A549 (cell line): ENCODE data around the gene LCE3D. TPM values are rescaled to one million over a fixed set of nuclear protein-coding genes. Genes with fewer than 3 reads are reported as not detected.
"Not testable (repeated sequence)": the region's sequence is repeated elsewhere in the genome, so short reads cannot be mapped to it uniquely, and the experiment has no call there.

ENCODE experiments used
- ATAC-seq, 2 experiments: fragments of 200-7000 bp in 1 of 2; fragments of >200 bp in 1 of 2; cut with Nextera tagmentation in 1 of 2; cut with Tn5 transposase in 1 of 2; 3 replicates each; pipeline versions ENCODE4 v1.8.0 to v1.9.1; 2018 to 2020; ENCODE audit warnings: mild to moderate bottlenecking in 1 of 2, moderate library complexity in 1 of 2
- CTCF ChIA-PET: fragments of 300-600 bp; sonication (Branson Sonifier 250); formaldehyde crosslinking; extraction: SDS; loops from one replicate; lab custom pipeline; 2021; ENCODE audit warnings: antibody characterized with exemption, inconsistent platforms; lab: Yijun Ruan, JAX
- POLR2A ChIA-PET: fragments of 350-600 bp; formaldehyde crosslinking; extraction: SDS; loops from one replicate; lab custom pipeline; 2021; ENCODE audit warnings: antibody characterized with exemption, inconsistent platforms; lab: Yijun Ruan, JAX
- DNase-seq, 2 experiments: peaks; one replicate each; pipeline versions ENCODE4 v3.0.0 to v3.0.0-alpha.2; 2011 to 2016; ENCODE audit warnings: low read depth in 1 of 2, low spot score in 1 of 2
- FAIRE-seq: peaks from 2 replicates; lab custom pipeline; 2011; peaks lifted over from hg19 to GRCh38; lab: Jason Lieb, UNC
- H3K27ac ChIP-seq, 2 experiments: fragments of >200 bp; sonication (Bioruptor Twin); formaldehyde crosslinking; 3 replicates each; pipeline ENCODE4 v1.5.1; 2016 to 2017
- H3K4me1 ChIP-seq: fragments of >200 bp; sonication (Bioruptor Twin); formaldehyde crosslinking; 3 replicates; pipeline ENCODE4 v1.6.1; 2016
- H3K4me2 ChIP-seq: fragments of >200 bp; sonication (Bioruptor Twin); formaldehyde crosslinking; 3 replicates; pipeline ENCODE4 v1.6.1; 2016
- H3K4me3 ChIP-seq: fragments of >200 bp; sonication (Bioruptor Twin); formaldehyde crosslinking; 3 replicates; pipeline ENCODE4 v1.5.1; 2016
- H3K9me3 ChIP-seq: fragments of >200 bp; sonication (Bioruptor Twin); formaldehyde crosslinking; 3 replicates; pipeline ENCODE4 v1.6.1; 2016
- CBX8 ChIP-seq: fragments of 200-600 bp; sonication (generic); IDR thresholded peaks from 2 replicates; pipeline ENCODE4 v1.6.1; 2016
- CEBPB ChIP-seq, 2 experiments: fragments of >200 bp in 1 of 2; sonication (Bioruptor Twin) in 1 of 2; formaldehyde crosslinking in 1 of 2; IDR thresholded peaks; 2 replicates each; pipeline ENCODE4 v1.6.1; 2012 to 2016
- CTCF ChIP-seq: fragments of >200 bp; sonication (Bioruptor Twin); formaldehyde crosslinking; IDR thresholded peaks from 3 replicates; pipeline ENCODE4 v1.5.1; 2016
- E2F6 ChIP-seq: IDR thresholded peaks from 2 replicates; pipeline ENCODE4 v1.6.1; 2012; ENCODE audit warnings: low read depth, borderline replicate concordance
- EHF ChIP-seq: fragments of 250-450 bp; sonication (Bioruptor Pico); IDR thresholded peaks from 2 replicates; pipeline ENCODE4 v1.5.0; 2020; ENCODE audit warnings: mild to moderate bottlenecking
- EHMT2 ChIP-seq: fragments of 200-600 bp; sonication (generic); IDR thresholded peaks from 2 replicates; pipeline ENCODE4 v1.6.1; 2016; ENCODE audit warnings: antibody characterized with exemption, low read depth, mild to moderate bottlenecking, moderate library complexity
- ESRRA ChIP-seq: fragments of 150-350 bp; IDR thresholded peaks from 2 replicates; pipeline ENCODE4 v1.6.1; 2014; ENCODE audit warnings: mild to moderate bottlenecking, low read length, borderline replicate concordance
- FOSB ChIP-seq: fragments of 250-450 bp; sonication (Bioruptor Pico); IDR thresholded peaks from 2 replicates; pipeline ENCODE4 v1.5.0; 2020; ENCODE audit warnings: mild to moderate bottlenecking, moderate library complexity
- FOSL2 ChIP-seq, 2 experiments: fragments of 450-650 bp in 1 of 2; fragments of >200 bp in 1 of 2; sonication (Bioruptor Twin) in 1 of 2; formaldehyde crosslinking; IDR thresholded peaks; 2 replicates each; pipeline versions ENCODE4 v1.5.0 to v1.6.1; 2016 to 2020; ENCODE audit warnings: mild to moderate bottlenecking in 1 of 2, moderate library complexity in 1 of 2
- GATA3 ChIP-seq: IDR thresholded peaks from 2 replicates; pipeline ENCODE4 v1.6.1; 2012; ENCODE audit warnings: borderline replicate concordance
- HES2 ChIP-seq: fragments of >200 bp; sonication (Bioruptor Twin); formaldehyde crosslinking; IDR thresholded peaks from 2 replicates; pipeline ENCODE4 v1.6.1; 2016
- HEYL ChIP-seq: fragments of 250-450 bp; sonication (Bioruptor Pico); IDR thresholded peaks from 2 replicates; pipeline ENCODE4 v1.8.0; 2021; ENCODE audit warnings: mild to moderate bottlenecking, moderate library complexity
- HOXA7 ChIP-seq: fragments of 250-450 bp; sonication (Bioruptor Pico); IDR thresholded peaks from 2 replicates; pipeline ENCODE4 v1.5.0; 2020; ENCODE audit warnings: mild to moderate bottlenecking, moderate library complexity
- HOXB5 ChIP-seq: fragments of 250-450 bp; sonication (Bioruptor Pico); IDR thresholded peaks from 2 replicates; pipeline ENCODE4 v1.5.0; 2020; ENCODE audit warnings: mild to moderate bottlenecking, moderate library complexity
- KDM1A ChIP-seq: fragments of 200-600 bp; sonication (generic); IDR thresholded peaks from 2 replicates; pipeline ENCODE4 v1.6.1; 2016; ENCODE audit warnings: low read depth, mild to moderate bottlenecking
- MAFK ChIP-seq: fragments of 450-650 bp; IDR thresholded peaks from 2 replicates; pipeline ENCODE4 v1.6.1; 2014; ENCODE audit not compliant: partially characterized antibody
- MAZ ChIP-seq: fragments of 150-350 bp; IDR thresholded peaks from 2 replicates; pipeline ENCODE4 v1.6.1; 2014; ENCODE audit warnings: antibody characterized with exemption, low read depth, low read length, borderline replicate concordance
- NFE2L2 ChIP-seq: fragments of 150-350 bp; conservative IDR thresholded peaks from 2 replicates; pipeline ENCODE4 v1.6.1; 2014; ENCODE audit warnings: low read length
- PBX3 ChIP-seq: IDR thresholded peaks from 2 replicates; pipeline ENCODE4 v1.6.1; 2012
- PHF8 ChIP-seq: fragments of 200-600 bp; sonication (generic); IDR thresholded peaks from 2 replicates; pipeline ENCODE4 v1.6.1; 2016; ENCODE audit warnings: low read depth, mild to moderate bottlenecking, antibody characterized with exemption, moderate library complexity, borderline replicate concordance
- RARB ChIP-seq: fragments of 250-450 bp; sonication (Bioruptor Pico); IDR thresholded peaks from 2 replicates; pipeline ENCODE4 v1.8.0; 2021; ENCODE audit warnings: mild to moderate bottlenecking, moderate library complexity
- RCOR1 ChIP-seq: fragments of 150-350 bp; IDR thresholded peaks from 2 replicates; pipeline ENCODE4 v1.6.1; 2014; ENCODE audit warnings: antibody characterized with exemption, low read length, low read depth
- RFX5 ChIP-seq: fragments of 450-650 bp; IDR thresholded peaks from 2 replicates; pipeline ENCODE4 v1.7.1; 2014; ENCODE audit warnings: antibody characterized with exemption, mild to moderate bottlenecking, moderate library complexity
- SMC3 ChIP-seq: fragments of >200 bp; sonication (Bioruptor Twin); formaldehyde crosslinking; IDR thresholded peaks from 3 replicates; pipeline ENCODE4 v1.6.1; 2018; ENCODE audit warnings: inconsistent platforms
- SREBF2 ChIP-seq: fragments of 450-650 bp; IDR thresholded peaks from 2 replicates; pipeline ENCODE4 v1.6.1; 2014; ENCODE audit warnings: mild to moderate bottlenecking, moderate library complexity
- TFCP2L1 ChIP-seq: fragments of 250-450 bp; sonication (Bioruptor Pico); IDR thresholded peaks from 2 replicates; pipeline ENCODE4 v1.5.0; 2021; ENCODE audit warnings: mild to moderate bottlenecking
- ZC3H11A ChIP-seq: fragments of 450-650 bp; IDR thresholded peaks from 2 replicates; pipeline ENCODE4 v1.6.1; 2014; ENCODE audit warnings: antibody characterized with exemption, mild to moderate bottlenecking
- ZNF302 ChIP-seq: fragments of 250-450 bp; sonication (Bioruptor Pico); IDR thresholded peaks from 2 replicates; pipeline ENCODE4 v1.9.0; 2021; ENCODE audit warnings: inconsistent platforms, mild to moderate bottlenecking, moderate library complexity
- ZSCAN20 ChIP-seq: fragments of 250-450 bp; sonication (Bioruptor Pico); IDR thresholded peaks from 2 replicates; pipeline ENCODE4 v1.8.0; 2022; ENCODE audit warnings: mild to moderate bottlenecking, moderate library complexity
- WGBS: methylation state at CpG from one replicate; pipeline ENCODE4 v1.1.6; 2017; ENCODE audit errors: missing lambda C conversion rate; 5-methylcytosine and 5-hydroxymethylcytosine counted together
- polyA plus RNA-seq, 4 experiments: library from polyadenylated mRNA; depleted of rRNA in 3 of 4; stranded (reverse); fragments of >200 nt; fragmentation: RNase III in 1 of 4; extraction: RNeasy Plus Mini Kit Qiagen cat#74134 plus additional on column Dnase treatment in 1 of 4; gene quantifications; 2 replicates in 3 of 4; 3 replicates in 1 of 4; pipeline ENCODE4 v1.2.3, GENCODE V29; 2011 to 2017

LCE3D gene
- polyA plus RNA-seq, 2 of the 4 experiments (the other 2 are of a cell fraction) = 0.23 to 0.39 TPM

- no peak for FAIRE-seq
- WGBS = no CpG with 5 or more reads among the region's 1 CpG
- Histone ChIP-seq H3K27ac (no peak overlapping the region), H3K9me3 (no peaks in the 10 kb centered on the region), H3K4me2 (no peak overlapping the region), H3K4me1 (no peaks in the 10 kb centered on the region), H3K4me3 (no peak overlapping the region)
- ChIA-PET POLR2A (no interaction called here), CTCF (no interaction called here)
- ATAC-seq = no peak
- DNase-seq = no peak
- no peak for TF ChIP-seq SMC3
- no peak for TF ChIP-seq EHMT2
- TF ChIP-seq ESRRA = no peak
- no peak for TF ChIP-seq EHF (CRISPR knock-in tag)
- no peak for TF ChIP-seq HEYL
- no peak for TF ChIP-seq ZC3H11A
- no peak for TF ChIP-seq E2F6
These were observed 5.3 kb upstream of the LCE3D start for GRCh38 chr1:152585586-152585985.

GRCh38 chr1:152582647-152583046, 2.3 kb upstream of the LCE3D start:
- DNase-seq (peak in 1 of 2 experiments; percentile 55), ATAC-seq (peak; percentile 45 to 70; a peak in 3 of 6 replicates), FAIRE-seq (no peak)
- 13% methylated on average over 1 of the region's 1 CpG for WGBS
- CTCF ChIA-PET = no interaction called here
- POLR2A ChIA-PET = no interaction called here
- Histone ChIP-seq H3K9me3 (no peaks in the 10 kb centered on the region), H3K4me1 (peaks cover 4% of the 10 kb centered on the region; the same call in 1 of the 3 replicates), H3K27ac (no peak overlapping the region), H3K4me3 (no peak overlapping the region), H3K4me2 (0 out of 3 replicates have a peak overlapping the region, but pooled peaks have one; percentile 4)
- TF ChIP-seq SREBF2 (no peak), NFE2L2 (peak; percentile 66; the same call in 1 of the 2 replicates), FOSL2 (IDR thresholded peaks at IDR 0.05) (no peak), FOSL2 (CRISPR knock-in tag; IDR thresholded peaks at IDR 0.05) (peak; percentile 24; the same call in 1 of the 2 replicates), TFCP2L1 (no peak), MAFK (peak; percentile 83), CEBPB (IDR thresholded peaks at IDR 0.05) (no peak)

GRCh38 chr1:152579526-152579925, 790 bp downstream of the LCE3D start:
- CTCF ChIA-PET = interaction anchor here (0.6 to 0.9 kb wide), 5 partner anchors 9 to 61 kb away, joined by 3 read pairs; partner anchors contain the start of gene LCE3A
- FAIRE-seq, ATAC-seq, POLR2A ChIA-PET, H3K4me2 ChIP-seq, H3K9me3 ChIP-seq, H3K4me1 ChIP-seq, DNase-seq, H3K27ac ChIP-seq, H3K4me3 ChIP-seq: not testable (repeated sequence)
- WGBS = 70% methylated on average over 5 of the region's 9 CpGs

- FAIRE-seq (no peak), ATAC-seq (no peak), DNase-seq (no peak)
- TF ChIP-seq CTCF = no peak
- TF ChIP-seq SREBF2 = no peak
- no peak for TF ChIP-seq HOXB5 (CRISPR knock-in tag)
- TF ChIP-seq GATA3 = no peak
- TF ChIP-seq MAZ = no peak
- no peak for TF ChIP-seq PBX3
- TF ChIP-seq EHF (CRISPR knock-in tag) = no peak
- TF ChIP-seq PHF8 = no peak
- TF ChIP-seq CEBPB (IDR thresholded peaks at IDR 0.05) = no peak
- TF ChIP-seq RCOR1 = no peak
- no peak for TF ChIP-seq KDM1A
- TF ChIP-seq ZSCAN20 = no peak
- no peak for TF ChIP-seq CBX8
- TF ChIP-seq MAFK = no peak
- no peak for TF ChIP-seq FOSB (CRISPR knock-in tag)
- no peak for TF ChIP-seq RFX5
- no peak for TF ChIP-seq HOXA7
- TF ChIP-seq HES2 = no peak
- TF ChIP-seq RARB (CRISPR knock-in tag) = no peak
- no peak for TF ChIP-seq ZNF302 (CRISPR knock-in tag)
- Histone ChIP-seq H3K4me1 (peaks cover 4% of the 10 kb centered on the region; the same call in 1 of the 3 replicates), H3K4me2 (no peak overlapping the region), H3K9me3 (no peaks in the 10 kb centered on the region), H3K4me3 (no peak overlapping the region), H3K27ac (no peak overlapping the region)
- ChIA-PET CTCF (interaction anchor here (0.7 to 1.3 kb wide), 2 partner anchors 42 to 44 kb away, joined by 3 read pairs; no protein-coding TSS in a partner anchor), POLR2A (no interaction called here)
- 65% methylated on average over 2 of the region's 2 CpGs for WGBS
These were observed 3.1 kb downstream of the LCE3D start for GRCh38 chr1:152577168-152577567.
